GM21786 (cell line): ENCODE results near the gene RPS6KL1.

Source experiments
- ATAC-seq: cut with Tn5 transposase; IDR thresholded peaks from one replicate; pipeline ENCODE4 v1.9.1; 2021; ENCODE audit not compliant: unreplicated experiment

The RPS6KL1 gene

GRCh38 chr14:74922752-74923401 lies at the start of gene RPS6KL1:
TSS of gene RPS6KL1 (minus strand) at chr14:74923260. CDS start at chr14:74921541, 1,719 bp downstream.
- ATAC-seq = peak; percentile 78

GRCh38 chr14:74968811-74969210 lies 45.8 kb upstream of the RPS6KL1 start:
- ATAC-seq = no peak

- ATAC-seq = no peak
Observed at GRCh38 chr14:74965486-74966153, 42.6 kb upstream of the RPS6KL1 start.

GRCh38 chr14:74964787-74965485 lies 41.9 kb upstream of the RPS6KL1 start:
- ATAC-seq = no peak

GRCh38 chr14:74963705-74964271 lies 40.7 kb upstream of the RPS6KL1 start:
- ATAC-seq = no peak

- no peak for ATAC-seq
Observed at GRCh38 chr14:74963178-74963704, 40.2 kb upstream of the RPS6KL1 start.

- ATAC-seq = no peak
Observed at GRCh38 chr14:74962493-74962892, 39.4 kb upstream of the RPS6KL1 start.

- no peak for ATAC-seq
Observed at GRCh38 chr14:74962046-74962445, 39.0 kb upstream of the RPS6KL1 start.

GRCh38 chr14:74961238-74961911 lies 38.3 kb upstream of the RPS6KL1 start:
- ATAC-seq = no peak

- no peak for ATAC-seq
Observed at GRCh38 chr14:74960736-74961135, 37.7 kb upstream of the RPS6KL1 start.

- no peak for ATAC-seq
Observed at GRCh38 chr14:74959596-74960180, 36.6 kb upstream of the RPS6KL1 start.

- ATAC-seq = no peak
Observed at GRCh38 chr14:74956280-74957072, 33.4 kb upstream of the RPS6KL1 start.

- ATAC-seq = no peak
Observed at GRCh38 chr14:74956027-74956279, 32.9 kb upstream of the RPS6KL1 start.

GRCh38 chr14:74955229-74956026 lies 32.4 kb upstream of the RPS6KL1 start, which contains the start of gene PGF:
TSS of gene PGF (minus strand) at chr14:74955597. CDS start at chr14:74955242, 355 bp downstream.
- ATAC-seq = no peak

- ATAC-seq = no peak
Observed at GRCh38 chr14:74954947-74955228, 31.8 kb upstream of the RPS6KL1 start.

GRCh38 chr14:74954232-74954946 lies 31.3 kb upstream of the RPS6KL1 start:
- no peak for ATAC-seq

GRCh38 chr14:74953686-74954085 lies 30.6 kb upstream of the RPS6KL1 start:
- ATAC-seq = no peak

GRCh38 chr14:74952697-74953484 lies 29.8 kb upstream of the RPS6KL1 start:
- no peak for ATAC-seq
